ENCODE measurements around the gene KCNAB1. TPM values are rescaled to one million over a fixed set of nuclear protein-coding genes. Genes with fewer than 3 reads are reported as not detected.

KCNAB1 gene
- total RNA-seq, 3 donors from 2014 or later (not counting 1 experiment from before 2014, with no cell fraction given): not detected

GRCh38 chr3:156140001-156140595, 19.7 kb downstream of the KCNAB1 start:
- TF ChIP-seq, protein P1, sequence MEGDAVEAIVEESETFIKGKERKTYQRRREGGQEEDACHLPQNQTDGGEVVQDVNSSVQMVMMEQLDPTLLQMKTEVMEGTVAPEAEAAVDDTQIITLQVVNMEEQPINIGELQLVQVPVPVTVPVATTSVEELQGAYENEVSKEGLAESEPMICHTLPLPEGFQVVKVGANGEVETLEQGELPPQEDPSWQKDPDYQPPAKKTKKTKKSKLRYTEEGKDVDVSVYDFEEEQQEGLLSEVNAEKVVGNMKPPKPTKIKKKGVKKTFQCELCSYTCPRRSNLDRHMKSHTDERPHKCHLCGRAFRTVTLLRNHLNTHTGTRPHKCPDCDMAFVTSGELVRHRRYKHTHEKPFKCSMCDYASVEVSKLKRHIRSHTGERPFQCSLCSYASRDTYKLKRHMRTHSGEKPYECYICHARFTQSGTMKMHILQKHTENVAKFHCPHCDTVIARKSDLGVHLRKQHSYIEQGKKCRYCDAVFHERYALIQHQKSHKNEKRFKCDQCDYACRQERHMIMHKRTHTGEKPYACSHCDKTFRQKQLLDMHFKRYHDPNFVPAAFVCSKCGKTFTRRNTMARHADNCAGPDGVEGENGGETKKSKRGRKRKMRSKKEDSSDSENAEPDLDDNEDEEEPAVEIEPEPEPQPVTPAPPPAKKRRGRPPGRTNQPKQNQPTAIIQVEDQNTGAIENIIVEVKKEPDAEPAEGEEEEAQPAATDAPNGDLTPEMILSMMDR (IDR thresholded peaks at IDR 0.05): no peak
- H3K9me3 ChIP-seq (ENCODE audit: control insufficient read depth, insufficient read depth, low read length): no peaks in the 10 kb centered on the region
- Mint-ChIP-seq H3K4me3 (no peak overlapping the region), H3K9me3 (no peaks in the 10 kb centered on the region), H3K4me1 (no peaks in the 10 kb centered on the region), H3K27ac (no peak overlapping the region), H3K36me3 (no peaks in the 10 kb centered on the region), H3K27me3 (ENCODE audit: low read depth in 2 of 2) (peaks cover 21 to 61% of the 10 kb centered on the region in 2 donors)
- H3K27ac ChIP-seq (ENCODE audit: low read length): no peak overlapping the region
- intact Hi-C loops (cut with micrococcal nuclease): no loop called here
- H3K4me3 ChIP-seq (ENCODE audit: low read length): no peak overlapping the region
- H3K4me1 ChIP-seq (ENCODE audit: control insufficient read depth, insufficient read depth, low read length): no peaks in the 10 kb centered on the region
- 69% methylated on average over 2 of the region's 3 CpGs for WGBS (ENCODE audit: insufficient coverage)
- no peaks in the 10 kb centered on the region for H3K27me3 ChIP-seq (ENCODE audit: control insufficient read depth, insufficient read depth, low read length)
- no peak for DNase-seq
- no peak for ATAC-seq
- H3K36me3 ChIP-seq (ENCODE audit: control insufficient read depth, insufficient read depth, low read length): no peaks in the 10 kb centered on the region

- H3K4me3 Mint-ChIP-seq: no peak overlapping the region
- H3K36me3 Mint-ChIP-seq: no peaks in the 10 kb centered on the region
- H3K4me1 ChIP-seq (ENCODE audit: control insufficient read depth, insufficient read depth, low read length): no peaks in the 10 kb centered on the region
- no peaks in the 10 kb centered on the region for H3K9me3 Mint-ChIP-seq
- H3K4me3 ChIP-seq (ENCODE audit: low read length): no peak overlapping the region
- H3K27me3 ChIP-seq (ENCODE audit: control insufficient read depth, insufficient read depth, low read length): no peaks in the 10 kb centered on the region
- intact Hi-C loops (cut with micrococcal nuclease): no loop called here
- no peak for ATAC-seq
- H3K9me3 ChIP-seq (ENCODE audit: control insufficient read depth, insufficient read depth, low read length): no peaks in the 10 kb centered on the region
- TF ChIP-seq, protein P1 (IDR thresholded peaks at IDR 0.05): no peak
- H3K36me3 ChIP-seq (ENCODE audit: control insufficient read depth, insufficient read depth, low read length): no peaks in the 10 kb centered on the region
- peaks cover 21 to 56% of the 10 kb centered on the region in 2 donors for H3K27me3 Mint-ChIP-seq (ENCODE audit: low read depth in 2 of 2)
- 96% methylated on average over 2 of the region's 2 CpGs for WGBS (ENCODE audit: insufficient coverage)
- H3K27ac ChIP-seq (ENCODE audit: low read length): no peak overlapping the region
- DNase-seq: no peak
- no peak overlapping the region for H3K27ac Mint-ChIP-seq
- no peaks in the 10 kb centered on the region for H3K4me1 Mint-ChIP-seq
Measured at GRCh38 chr3:156142702-156143101, 22.3 kb downstream of the KCNAB1 start.

DNA sequence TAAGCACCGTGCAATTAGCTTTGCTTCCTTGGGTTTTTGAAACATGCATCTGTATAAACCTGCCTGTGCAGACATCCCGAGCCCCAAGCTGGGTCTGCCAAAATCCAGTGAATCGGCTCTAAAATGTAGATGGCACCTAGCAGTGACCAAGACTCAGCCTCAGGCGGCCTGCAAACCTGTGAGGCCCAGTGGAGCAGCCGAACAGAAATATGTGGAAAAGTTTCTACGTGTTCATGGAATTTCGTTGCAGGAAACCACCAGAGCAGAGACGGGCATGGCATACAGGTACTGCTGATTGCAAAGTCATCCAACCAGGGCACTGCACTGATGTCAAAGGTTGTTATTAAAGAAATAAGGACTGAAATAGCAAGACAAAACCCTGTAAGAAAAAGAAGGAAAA, 22.8 kb downstream of the KCNAB1 start:
- DNase-seq (no peak), ATAC-seq (no peak)
- Mint-ChIP-seq H3K27me3 (ENCODE audit: low read depth in 2 of 2) (peaks cover 21 to 52% of the 10 kb centered on the region in 2 donors), H3K4me3 (no peak overlapping the region), H3K36me3 (no peaks in the 10 kb centered on the region), H3K27ac (no peak overlapping the region), H3K4me1 (no peaks in the 10 kb centered on the region), H3K9me3 (no peaks in the 10 kb centered on the region)
- no peak overlapping the region for H3K27ac ChIP-seq (ENCODE audit: low read length)
- H3K4me3 ChIP-seq (ENCODE audit: low read length): no peak overlapping the region
- 81% methylated on average over 8 of the region's 8 CpGs for WGBS (ENCODE audit: insufficient coverage)
- H3K27me3 ChIP-seq (ENCODE audit: control insufficient read depth, insufficient read depth, low read length): no peaks in the 10 kb centered on the region
- TF ChIP-seq, protein P1 (IDR thresholded peaks at IDR 0.05): no peak
- H3K9me3 ChIP-seq (ENCODE audit: control insufficient read depth, insufficient read depth, low read length): no peaks in the 10 kb centered on the region
- no peaks in the 10 kb centered on the region for H3K36me3 ChIP-seq (ENCODE audit: control insufficient read depth, insufficient read depth, low read length)
- intact Hi-C loops (cut with micrococcal nuclease): no loop called here
- no peaks in the 10 kb centered on the region for H3K4me1 ChIP-seq (ENCODE audit: control insufficient read depth, insufficient read depth, low read length)

- Mint-ChIP-seq H3K4me3 (no peak overlapping the region), H3K27ac (no peak overlapping the region), H3K27me3 (ENCODE audit: low read depth in 2 of 2) (peaks cover 20 to 51% of the 10 kb centered on the region in 2 donors), H3K9me3 (no peaks in the 10 kb centered on the region), H3K36me3 (no peaks in the 10 kb centered on the region), H3K4me1 (no peaks in the 10 kb centered on the region)
- ATAC-seq (no peak), DNase-seq (no peak)
- Histone ChIP-seq H3K27ac (ENCODE audit: low read length) (no peak overlapping the region), H3K4me3 (ENCODE audit: low read length) (no peak overlapping the region), H3K27me3 (ENCODE audit: control insufficient read depth, insufficient read depth, low read length) (no peaks in the 10 kb centered on the region), H3K36me3 (ENCODE audit: control insufficient read depth, insufficient read depth, low read length) (no peaks in the 10 kb centered on the region), H3K9me3 (ENCODE audit: control insufficient read depth, insufficient read depth, low read length) (no peaks in the 10 kb centered on the region), H3K4me1 (ENCODE audit: control insufficient read depth, insufficient read depth, low read length) (no peaks in the 10 kb centered on the region)
- intact Hi-C loops (cut with micrococcal nuclease): no loop called here
- WGBS (ENCODE audit: insufficient coverage): 100% methylated on average over 2 of the region's 2 CpGs
- TF ChIP-seq, protein P1 (IDR thresholded peaks at IDR 0.05): no peak
Measured at GRCh38 chr3:156144060-156144459, 23.7 kb downstream of the KCNAB1 start.

Data from natural killer cell (primary cell).